Measurements from ENCODE around the gene CHST10. TPM values are rescaled to one million over a fixed set of nuclear protein-coding genes. Genes with fewer than 3 reads are reported as not detected.

CHST10 gene
- total RNA-seq, 4 donors from 2014 or later, result 1.1 to 7.8 (median 4.0) TPM

- in situ Hi-C loops (cut with MboI; ENCODE audit: low pct_ligation_motif_present in 1 of 4, low pct_unique_long_range_greater_than_20kb in 1 of 4, low sequenced_read_pairs in 3 of 4), result no loop called here
These were observed 5.6 kb downstream of the CHST10 start for GRCh38 chr2:100411841-100412292.

GRCh38 chr2:100409975-100410647 is 7.4 kb downstream of the CHST10 start:
- H3K9me3 ChIP-seq, result no peaks in the 10 kb centered on the region
- no peak for TF ChIP-seq POLR2A (IDR thresholded peaks at IDR 0.05)
- no peak for TF ChIP-seq POLR2AphosphoS5 (IDR thresholded peaks at IDR 0.05)
- TF ChIP-seq EP300 (IDR thresholded peaks at IDR 0.05; ENCODE audit: low read depth), result no peak
- H3K4me3 ChIP-seq, result no peak overlapping the region
- no peaks in the 10 kb centered on the region for H3K36me3 ChIP-seq
- no peaks in the 10 kb centered on the region for H3K27me3 ChIP-seq
- DNase-seq, result no peak
- in situ Hi-C loops (cut with MboI; ENCODE audit: low pct_ligation_motif_present in 1 of 4, low pct_unique_long_range_greater_than_20kb in 1 of 4, low sequenced_read_pairs in 3 of 4), result no loop called here
- H3K27ac ChIP-seq, result no peak overlapping the region
- H3K4me1 ChIP-seq, result no peaks in the 10 kb centered on the region
- intact Hi-C loops (cut with DNase I; ENCODE audit: low total_unique reads), result no loop called here
- WGBS, 2 donors (ENCODE audit: low coverage in 1 of 2), result 91 to 100% methylated on average over 3 to 8 of the region's 8 CpGs

More at GRCh38 chr2:100411841-100412292, 5.6 kb downstream of the CHST10 start:
- WGBS, 2 donors (ENCODE audit: low coverage in 1 of 2), result 96% methylated on average over 5 of the region's 5 CpGs; no CpG with 5 or more reads in 1 of the 2 donors
- H3K27ac ChIP-seq, result no peak overlapping the region
- no peaks in the 10 kb centered on the region for H3K36me3 ChIP-seq
- TF ChIP-seq POLR2A (IDR thresholded peaks at IDR 0.05) (no peak), CTCF (IDR thresholded peaks at IDR 0.05) (no peak), POLR2AphosphoS5 (IDR thresholded peaks at IDR 0.05) (no peak)
- no peaks in the 10 kb centered on the region for H3K9me3 ChIP-seq
- intact Hi-C loops (cut with DNase I; ENCODE audit: low total_unique reads), result no loop called here
- H3K4me3 ChIP-seq, result no peak overlapping the region
- H3K4me1 ChIP-seq, result peaks cover 0 to 11% (median 6%) of the 10 kb centered on the region in 4 donors
- H3K27me3 ChIP-seq, result peaks cover 8% of the 10 kb centered on the region
- no peak for DNase-seq

GRCh38 chr2:100409461-100409860 is 8.0 kb downstream of the CHST10 start:
- Histone ChIP-seq H3K9me3 (no peaks in the 10 kb centered on the region), H3K4me1 (no peaks in the 10 kb centered on the region), H3K36me3 (no peaks in the 10 kb centered on the region), H3K27me3 (no peaks in the 10 kb centered on the region), H3K27ac (no peak overlapping the region), H3K4me3 (no peak overlapping the region)
- intact Hi-C loops (cut with DNase I; ENCODE audit: low total_unique reads) (no loop called here), in situ Hi-C loops (cut with MboI; ENCODE audit: low pct_ligation_motif_present in 1 of 4, low pct_unique_long_range_greater_than_20kb in 1 of 4, low sequenced_read_pairs in 3 of 4) (no loop called here)
- TF ChIP-seq POLR2AphosphoS5 (IDR thresholded peaks at IDR 0.05) (no peak), CTCF (IDR thresholded peaks at IDR 0.05) (no peak), EP300 (IDR thresholded peaks at IDR 0.05; ENCODE audit: low read depth) (no peak), POLR2A (IDR thresholded peaks at IDR 0.05) (no peak)
- DNase-seq, result no peak
- 60 to 94% methylated on average over 1 to 5 of the region's 5 CpGs for WGBS, 2 donors (ENCODE audit: low coverage in 1 of 2)

- Histone ChIP-seq H3K4me3 (no peak overlapping the region), H3K36me3 (no peaks in the 10 kb centered on the region), H3K27me3 (no peaks in the 10 kb centered on the region), H3K4me1 (no peaks in the 10 kb centered on the region), H3K27ac (no peak overlapping the region), H3K9me3 (no peaks in the 10 kb centered on the region)
- in situ Hi-C loops (cut with MboI; ENCODE audit: low pct_ligation_motif_present in 1 of 4, low pct_unique_long_range_greater_than_20kb in 1 of 4, low sequenced_read_pairs in 3 of 4), result no loop called here
- intact Hi-C loops (cut with DNase I; ENCODE audit: low total_unique reads), result no loop called here
- 92% methylated on average over 8 of the region's 8 CpGs; no CpG with 5 or more reads in 1 of the 2 donors for WGBS, 2 donors (ENCODE audit: low coverage in 1 of 2)
- TF ChIP-seq POLR2AphosphoS5 (IDR thresholded peaks at IDR 0.05) (no peak), CTCF (IDR thresholded peaks at IDR 0.05) (no peak), EP300 (IDR thresholded peaks at IDR 0.05; ENCODE audit: low read depth) (no peak), POLR2A (IDR thresholded peaks at IDR 0.05) (no peak)
- DNase-seq, result no peak
These were observed 8.5 kb downstream of the CHST10 start for GRCh38 chr2:100408941-100409340.

Measured in transverse colon (tissue), 4 donors.